GM19397 (cell line): ENCODE measurements around the gene STPG4.

Experiments
- ATAC-seq: cut with Tn5 transposase; IDR thresholded peaks from one replicate; pipeline ENCODE4 v1.9.1; 2021; ENCODE audit warnings: mild to moderate bottlenecking, moderate library complexity; ENCODE audit not compliant: unreplicated experiment

The STPG4 gene

GRCh38 chr2:47074691-47075090, 80.4 kb downstream of the STPG4 start:
- ATAC-seq: no peak

DNA sequence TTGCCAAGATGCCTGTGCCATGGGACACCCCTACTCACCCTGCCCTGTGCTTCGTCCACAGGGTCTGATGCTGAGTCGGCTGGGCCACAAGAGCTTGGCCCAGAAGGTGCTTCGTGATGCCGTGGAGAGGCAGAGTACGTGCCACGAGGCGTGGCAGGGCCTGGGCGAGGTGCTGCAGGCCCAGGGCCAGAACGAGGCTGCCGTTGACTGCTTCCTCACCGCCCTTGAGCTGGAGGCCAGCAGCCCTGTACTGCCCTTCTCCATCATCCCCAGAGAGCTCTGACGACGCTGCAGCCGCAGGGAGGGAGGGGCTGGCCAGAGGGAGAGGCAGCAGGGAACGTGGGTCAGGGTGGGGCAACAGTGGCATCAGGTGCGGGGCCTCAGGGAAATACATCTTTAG, 81.5 kb downstream of the STPG4 start:
- ATAC-seq: no peak

DNA sequence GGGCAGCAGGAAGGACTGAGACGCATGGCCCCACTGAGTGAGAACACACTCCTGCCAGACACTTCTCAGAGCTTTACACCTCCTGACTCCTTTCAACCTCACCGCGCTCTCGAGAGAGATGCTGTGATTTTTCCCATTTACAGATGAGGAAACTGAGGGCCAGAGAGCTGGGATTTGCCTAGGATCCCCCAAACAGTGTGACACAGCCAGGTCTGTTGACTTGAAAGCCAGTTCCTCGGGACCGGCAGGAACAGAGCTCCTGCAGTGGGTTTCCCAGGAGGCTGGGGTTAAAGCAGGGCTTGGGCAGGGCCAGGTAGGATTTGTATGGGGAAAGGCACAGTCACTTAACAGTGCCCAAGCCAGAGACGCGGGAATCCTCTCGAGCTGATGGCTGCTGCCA, 81.9 kb downstream of the STPG4 start:
- no peak for ATAC-seq

DNA sequence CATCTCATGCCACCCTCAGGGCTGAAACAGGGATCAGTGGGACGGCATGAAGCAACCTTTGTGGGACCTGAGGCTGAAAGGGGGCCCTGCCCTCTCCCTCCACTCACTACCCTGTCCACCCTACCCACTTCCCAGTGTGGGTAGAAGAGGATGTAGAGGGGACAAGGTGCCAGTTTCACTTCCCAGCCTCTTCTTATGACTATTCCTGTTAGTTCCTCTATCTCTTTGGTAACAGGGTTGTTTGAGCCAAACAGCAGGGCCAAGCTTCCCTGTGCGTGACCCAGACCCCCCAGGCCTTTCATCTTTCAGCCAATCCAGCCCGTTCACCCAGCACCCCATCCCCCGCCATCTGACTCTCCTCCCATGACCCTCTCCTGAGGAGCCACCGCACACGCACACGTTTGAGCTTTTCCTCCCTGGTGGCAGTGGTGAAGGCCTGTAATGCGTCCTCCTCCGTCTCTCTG, 82.3 kb downstream of the STPG4 start:
- ATAC-seq: no peak

- peak; percentile 1 for ATAC-seq
These were observed 83.0 kb downstream of the STPG4 start for GRCh38 chr2:47072018-47072691.

DNA sequence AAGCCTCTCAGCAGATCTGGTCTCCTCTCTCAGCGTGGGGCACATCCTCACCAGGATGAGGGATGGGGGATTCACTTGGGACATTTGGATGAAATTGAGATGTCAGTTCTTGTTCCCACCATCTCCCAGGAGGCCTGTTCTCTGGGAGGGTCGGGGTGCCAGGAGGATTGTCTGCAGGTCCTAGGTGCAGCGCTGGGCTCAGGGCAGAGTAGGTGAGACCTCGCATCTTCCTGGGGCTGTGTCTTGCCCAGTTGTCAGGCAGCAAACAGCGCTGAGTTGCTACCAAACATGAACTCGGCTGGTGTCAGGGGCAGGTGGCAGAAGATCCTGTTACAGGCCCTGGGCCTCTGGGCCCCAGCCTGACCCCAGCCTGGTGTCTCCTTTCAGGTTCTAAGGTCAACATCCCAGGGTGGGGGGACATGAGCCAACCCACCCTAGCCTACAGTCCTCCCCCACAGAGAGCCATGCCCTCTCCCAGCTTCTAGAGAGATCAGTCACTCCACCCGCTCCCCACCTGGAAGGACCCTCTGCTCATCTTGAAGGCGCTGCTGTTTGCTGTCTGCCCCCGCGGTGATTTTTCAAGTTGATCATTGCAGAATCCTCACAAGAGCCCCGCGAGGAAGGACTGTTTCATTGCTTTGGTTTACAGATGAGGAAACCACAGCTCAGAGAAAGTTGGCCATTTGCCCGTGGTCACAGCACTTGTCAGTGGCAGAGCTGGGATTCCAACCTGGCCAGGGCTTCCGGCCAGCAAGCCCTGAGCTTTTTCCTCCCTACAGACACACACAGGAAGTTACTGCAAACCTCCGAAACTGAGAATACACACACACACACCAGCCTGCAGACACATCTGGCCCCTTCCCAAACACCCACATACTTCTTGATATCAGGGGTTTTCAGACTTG, 83.9 kb downstream of the STPG4 start:
- peak; percentile 79 for ATAC-seq

- ATAC-seq: no peak
These were observed 84.8 kb downstream of the STPG4 start for GRCh38 chr2:47070155-47070919.

DNA sequence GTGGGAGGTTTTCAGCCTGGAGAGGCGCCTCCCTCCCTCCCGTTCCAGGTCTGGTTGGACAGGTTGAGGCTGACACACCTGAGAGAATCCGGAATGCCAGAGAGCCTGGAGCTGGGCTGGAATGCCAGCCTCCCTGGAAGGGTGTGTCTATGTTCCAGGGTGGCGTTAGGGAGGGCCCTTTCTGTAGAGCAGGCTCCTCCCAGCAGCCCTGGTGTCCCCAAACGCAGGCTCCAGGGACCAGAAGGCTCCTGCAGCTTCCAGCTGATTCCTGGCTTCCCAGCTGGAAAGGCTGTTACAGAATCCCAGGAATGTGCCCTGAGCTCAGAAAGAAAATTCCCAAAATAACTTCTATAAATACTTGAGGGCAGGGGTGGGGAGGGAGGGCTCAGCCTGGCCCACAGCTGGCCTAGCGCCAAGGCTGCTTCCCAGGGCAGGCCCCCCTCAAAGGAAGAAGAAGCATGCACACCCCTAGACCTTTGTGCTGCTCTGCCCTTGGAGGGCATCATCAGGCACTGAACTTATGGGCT, 85.4 kb downstream of the STPG4 start:
- ATAC-seq: no peak

DNA sequence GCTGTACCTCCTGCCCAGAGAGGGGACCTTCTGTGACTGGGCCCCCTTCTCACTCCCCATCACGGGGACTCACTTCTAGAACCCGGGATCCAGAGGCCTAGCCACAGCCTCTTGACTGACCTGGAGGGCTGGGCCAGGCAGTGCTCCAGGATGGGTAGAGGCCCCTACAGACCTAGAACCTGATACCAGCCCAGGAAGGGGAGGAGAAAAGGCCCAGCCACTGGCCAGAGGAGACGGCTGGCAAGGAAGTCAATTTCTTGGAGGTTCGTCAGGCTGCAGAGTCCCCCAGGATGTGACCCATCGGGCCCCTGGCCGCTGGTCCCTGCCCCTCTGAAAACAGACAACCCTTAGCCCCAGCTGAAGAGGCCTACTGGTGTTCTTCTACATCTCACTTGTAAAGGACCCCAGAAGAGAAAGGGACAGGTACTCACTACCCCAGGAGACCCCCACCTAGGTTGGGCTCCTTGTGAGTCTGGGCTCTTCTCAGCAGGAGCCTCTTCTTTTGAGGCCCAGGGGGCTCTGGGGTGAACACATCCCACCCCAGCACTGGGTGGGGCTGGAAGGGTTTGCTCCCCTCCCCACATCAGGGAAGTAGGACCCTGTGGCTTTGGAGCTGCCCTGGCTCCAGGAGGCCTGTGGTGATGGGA, 86.0 kb downstream of the STPG4 start:
- no peak for ATAC-seq

DNA sequence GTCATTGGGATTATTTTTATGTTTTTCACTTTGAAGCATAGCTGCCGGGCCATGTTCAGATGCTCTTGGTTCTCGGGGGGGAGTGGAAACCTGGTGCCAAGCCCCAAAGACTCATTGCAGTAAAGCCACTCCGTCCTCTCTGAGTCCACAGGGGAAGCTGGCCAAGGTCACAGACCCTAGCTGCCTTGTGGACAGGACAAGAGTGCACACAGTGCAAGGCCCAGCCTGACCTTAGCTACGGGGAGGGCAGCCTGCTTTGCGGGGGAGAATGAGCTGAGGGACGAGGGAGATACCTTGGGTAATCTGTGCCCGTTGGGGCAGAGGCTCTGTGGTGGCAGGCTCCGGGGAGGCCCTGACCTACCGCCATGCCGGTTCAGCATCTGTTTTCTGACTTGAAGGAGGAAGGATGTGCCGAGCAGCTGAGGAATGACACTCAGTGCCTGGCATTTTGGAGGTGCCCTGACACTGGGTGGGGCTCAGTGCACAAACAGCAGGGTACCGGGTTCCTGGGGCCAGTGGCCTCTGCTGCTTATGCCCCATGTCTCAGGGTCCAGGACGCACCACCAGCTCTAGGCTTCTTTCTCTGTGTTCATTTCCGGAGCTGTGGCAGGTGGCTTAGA, 87.2 kb downstream of the STPG4 start:
- no peak for ATAC-seq

- no peak for ATAC-seq
These were observed 89.2 kb downstream of the STPG4 start for GRCh38 chr2:47065771-47066380.

DNA sequence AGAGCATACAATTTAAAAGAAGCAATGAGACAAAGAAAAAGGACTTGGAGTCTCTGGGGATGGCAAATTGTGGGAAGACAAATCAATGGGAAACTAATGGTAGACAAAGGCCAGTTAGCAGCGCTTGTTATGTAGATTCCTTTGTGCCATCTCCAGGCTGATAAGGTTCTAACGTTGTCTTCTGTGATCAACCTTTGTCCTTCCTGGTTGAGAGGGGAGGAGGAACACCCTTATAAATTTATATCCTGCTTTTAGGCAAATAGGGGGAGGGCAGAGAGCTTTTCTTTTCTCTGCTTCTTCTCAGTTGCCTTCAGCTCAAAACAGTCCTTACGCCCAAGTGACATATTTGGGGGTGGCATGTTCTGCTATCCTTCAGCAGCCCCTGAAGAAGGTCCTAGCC, 89.8 kb downstream of the STPG4 start:
- no peak for ATAC-seq

GRCh38 chr2:47064106-47064505, 91.0 kb downstream of the STPG4 start:
- no peak for ATAC-seq

DNA sequence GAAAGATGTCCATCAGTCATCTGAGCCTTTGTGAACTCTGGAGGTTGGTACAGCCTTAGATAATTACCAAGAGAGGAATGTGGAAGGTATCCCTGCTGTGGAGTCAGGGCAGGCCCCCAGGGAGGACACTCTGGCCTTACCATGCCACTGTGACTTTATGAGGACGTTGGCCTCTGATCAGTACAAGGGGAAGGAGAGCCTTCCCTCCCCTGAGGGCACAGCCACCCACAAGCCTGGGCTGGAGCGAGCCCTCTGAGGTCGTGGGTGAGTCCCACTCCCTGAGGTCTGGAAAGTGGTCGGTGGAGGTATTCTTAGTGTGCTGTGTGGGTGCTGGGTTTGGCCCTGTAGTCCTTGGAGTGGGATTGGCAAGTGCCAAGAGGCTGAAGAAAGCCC, 91.6 kb downstream of the STPG4 start:
- ATAC-seq: no peak

DNA sequence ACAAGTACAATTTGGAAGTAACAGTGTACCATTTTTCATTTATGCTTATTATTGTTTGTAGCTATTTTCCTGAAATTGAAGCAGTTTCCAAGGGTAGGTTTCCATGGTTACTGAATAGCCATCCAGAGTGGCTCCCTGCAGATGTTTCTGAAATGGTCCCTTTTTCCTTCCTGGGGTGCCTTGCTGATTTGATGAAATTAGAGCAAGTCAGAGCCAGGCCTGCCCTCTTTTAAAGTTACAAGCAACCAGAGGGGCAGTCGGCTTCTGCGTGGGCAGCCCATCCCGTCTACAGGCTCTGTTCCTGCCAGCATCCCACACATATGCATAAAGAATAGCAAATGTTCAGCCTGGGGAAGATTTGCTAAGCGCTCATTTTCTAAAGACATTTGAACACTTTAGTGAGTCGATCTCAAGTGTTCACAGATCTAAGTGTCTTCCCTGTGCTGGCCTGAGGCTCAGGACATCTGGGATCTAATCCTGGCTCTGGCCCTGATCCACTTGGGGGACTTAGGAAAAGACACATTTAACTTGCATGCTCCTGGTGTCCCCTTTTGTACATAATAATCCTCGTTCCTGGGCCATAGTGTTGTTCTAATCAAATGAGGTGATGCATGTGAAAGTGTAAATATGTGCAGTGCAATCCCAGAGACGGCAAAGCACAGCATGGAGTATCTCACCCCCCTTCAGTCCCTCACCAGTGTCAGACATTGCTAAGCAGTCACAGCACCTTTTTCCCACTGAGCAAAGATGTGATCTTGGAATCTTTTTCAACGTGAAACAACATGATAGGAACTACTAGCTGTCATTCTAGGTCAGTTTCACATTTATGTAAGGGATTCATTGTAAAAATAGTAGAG, 92.2 kb downstream of the STPG4 start:
- no peak for ATAC-seq

DNA sequence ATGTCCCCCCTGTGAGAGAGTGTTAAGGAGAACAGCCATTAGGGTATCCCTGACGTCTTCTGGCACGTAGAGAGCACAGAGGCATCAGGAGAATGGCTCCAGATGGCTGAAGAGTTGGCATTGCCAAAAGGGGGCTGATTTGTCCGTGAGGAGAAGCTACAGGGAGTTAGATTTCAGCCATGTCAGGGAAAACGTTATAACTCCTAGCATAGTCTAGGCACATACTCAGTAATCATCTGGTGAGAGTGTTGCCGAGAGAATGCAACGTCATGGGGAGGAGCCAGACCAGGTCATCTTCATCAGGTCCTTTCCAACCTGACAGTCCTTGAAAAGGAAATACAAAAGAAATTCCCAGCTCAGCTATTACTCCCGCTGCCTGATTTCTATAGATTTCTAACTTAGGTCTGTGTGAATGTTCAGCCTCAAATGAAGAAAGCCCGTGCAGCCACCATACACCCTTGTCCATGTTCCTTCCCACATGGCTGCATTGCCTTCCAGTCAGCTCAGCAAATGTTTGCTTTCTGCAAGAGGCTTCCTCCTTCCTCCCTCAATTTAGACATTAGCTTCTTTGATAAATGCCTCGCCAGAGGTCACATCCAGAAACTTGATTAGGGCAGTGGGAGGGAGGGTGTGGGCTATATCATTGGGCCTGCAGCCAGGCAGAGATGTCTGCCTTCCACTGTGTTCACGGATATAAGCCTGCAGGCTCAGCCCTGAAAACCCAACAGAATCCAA, 93.0 kb downstream of the STPG4 start:
- ATAC-seq: no peak

- no peak for ATAC-seq
These were observed 94.4 kb downstream of the STPG4 start for GRCh38 chr2:47060652-47061170.
